Nephron (organoid): ENCODE data around the gene FAHD2A.
"Not testable (repeated sequence)": the region's sequence is repeated elsewhere in the genome, so short reads cannot be mapped to it uniquely, and the experiment has no call there.

ENCODE experiments used
- H3K27ac Mint-ChIP-seq, 3 experiments: 2 replicates each; pipeline ENCODE4 v1.8.0; 2020; ENCODE audit warnings: mixed read lengths in 3 of 3, mild to moderate bottlenecking in 2 of 3, moderate library complexity in 1 of 3
- H3K27me3 Mint-ChIP-seq: 2 replicates; pipeline ENCODE4 v1.8.0; 2021; ENCODE audit warnings: low read depth, mild to moderate bottlenecking, moderate library complexity, mixed read lengths
- H3K36me3 Mint-ChIP-seq: 2 replicates; pipeline ENCODE4 v1.8.0; 2020; ENCODE audit warnings: low read depth, mixed read lengths
- H3K4me1 Mint-ChIP-seq: 2 replicates; pipeline ENCODE4 v1.8.0; 2020; ENCODE audit warnings: mixed read lengths
- H3K4me3 Mint-ChIP-seq, 3 experiments: 2 replicates each; pipeline ENCODE4 v1.8.0; 2020; ENCODE audit warnings: mild to moderate bottlenecking in 3 of 3, mixed read lengths in 3 of 3, moderate library complexity in 2 of 3
- H3K9me3 Mint-ChIP-seq: 2 replicates; pipeline ENCODE4 v1.8.0; 2020; ENCODE audit warnings: mixed read lengths
- TF ChIP-seq, protein P1 (sequence below), 3 experiments: fragments of 200-600 bp; sonication (generic); IDR thresholded peaks; one replicate each; pipeline ENCODE4 v1.5.0; 2021; ENCODE audit warnings: antibody characterized with exemption in 3 of 3; ENCODE audit not compliant: unreplicated experiment in 3 of 3

The FAHD2A gene

GRCh38 chr2:95402370-95403203, at the start of gene FAHD2A:
Gene FAHD2A (plus strand): TSS chr2:95402708. CDS start chr2:95405559, 2,851 bp downstream.
- H3K4me1 Mint-ChIP-seq: peaks cover 22% of the 10 kb centered on the region
- H3K9me3 Mint-ChIP-seq: no peaks in the 10 kb centered on the region
- no peaks in the 10 kb centered on the region for H3K36me3 Mint-ChIP-seq

DNA sequence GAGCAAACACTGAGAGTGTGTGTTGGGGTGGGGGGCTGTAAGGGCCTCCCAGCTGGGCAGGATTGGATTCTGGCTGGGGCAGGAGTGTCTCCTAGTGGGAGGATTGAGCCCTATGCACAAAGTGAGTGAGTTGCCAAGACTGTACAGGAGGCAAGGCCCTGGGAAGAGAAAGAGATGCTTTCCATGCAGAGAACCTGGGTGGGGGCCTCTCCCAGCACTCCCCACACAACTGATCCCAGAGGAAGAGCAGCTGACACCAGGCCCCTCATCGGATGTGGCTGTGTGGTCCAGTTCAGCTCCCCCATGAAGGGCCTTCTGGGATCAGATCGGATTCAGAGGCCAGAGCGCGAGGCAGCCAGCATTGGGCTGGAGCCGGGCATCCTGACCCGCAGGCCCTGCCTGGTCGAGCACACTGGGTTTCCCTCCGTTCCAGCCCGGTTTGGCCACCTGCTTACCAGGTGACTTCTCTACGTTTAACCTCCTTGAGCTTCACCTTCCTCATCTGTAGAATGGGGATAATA, 49.4 kb upstream of the FAHD2A start:
- H3K9me3 Mint-ChIP-seq: no peaks in the 10 kb centered on the region
- no peak overlapping the region for H3K4me3 Mint-ChIP-seq
- H3K27me3 Mint-ChIP-seq: peaks cover 14% of the 10 kb centered on the region
- TF ChIP-seq, protein P1, sequence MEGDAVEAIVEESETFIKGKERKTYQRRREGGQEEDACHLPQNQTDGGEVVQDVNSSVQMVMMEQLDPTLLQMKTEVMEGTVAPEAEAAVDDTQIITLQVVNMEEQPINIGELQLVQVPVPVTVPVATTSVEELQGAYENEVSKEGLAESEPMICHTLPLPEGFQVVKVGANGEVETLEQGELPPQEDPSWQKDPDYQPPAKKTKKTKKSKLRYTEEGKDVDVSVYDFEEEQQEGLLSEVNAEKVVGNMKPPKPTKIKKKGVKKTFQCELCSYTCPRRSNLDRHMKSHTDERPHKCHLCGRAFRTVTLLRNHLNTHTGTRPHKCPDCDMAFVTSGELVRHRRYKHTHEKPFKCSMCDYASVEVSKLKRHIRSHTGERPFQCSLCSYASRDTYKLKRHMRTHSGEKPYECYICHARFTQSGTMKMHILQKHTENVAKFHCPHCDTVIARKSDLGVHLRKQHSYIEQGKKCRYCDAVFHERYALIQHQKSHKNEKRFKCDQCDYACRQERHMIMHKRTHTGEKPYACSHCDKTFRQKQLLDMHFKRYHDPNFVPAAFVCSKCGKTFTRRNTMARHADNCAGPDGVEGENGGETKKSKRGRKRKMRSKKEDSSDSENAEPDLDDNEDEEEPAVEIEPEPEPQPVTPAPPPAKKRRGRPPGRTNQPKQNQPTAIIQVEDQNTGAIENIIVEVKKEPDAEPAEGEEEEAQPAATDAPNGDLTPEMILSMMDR (IDR thresholded peaks at IDR 0.05; ENCODE audit: unreplicated experiment in 3 of 3): no peak
- H3K27ac Mint-ChIP-seq: no peak overlapping the region
- H3K4me1 Mint-ChIP-seq: no peaks in the 10 kb centered on the region
- no peaks in the 10 kb centered on the region for H3K36me3 Mint-ChIP-seq

More at GRCh38 chr2:95402370-95403203, at the start of gene FAHD2A:
- H3K27ac Mint-ChIP-seq: peak within 1 kb of the TSS; percentile 84 to 94 (median 91)
- peak within 1 kb of the TSS; percentile 97 to 99 (median 97) for H3K4me3 Mint-ChIP-seq
- TF ChIP-seq, protein P1 (IDR thresholded peaks at IDR 0.05; ENCODE audit: unreplicated experiment in 3 of 3): no peak
- no peaks in the 10 kb centered on the region for H3K27me3 Mint-ChIP-seq

- H3K4me3 Mint-ChIP-seq: no peak overlapping the region
- H3K9me3 Mint-ChIP-seq: no peaks in the 10 kb centered on the region
- peaks cover 10% of the 10 kb centered on the region for H3K27me3 Mint-ChIP-seq
- no peak overlapping the region for H3K27ac Mint-ChIP-seq
- H3K4me1 Mint-ChIP-seq: no peaks in the 10 kb centered on the region
- TF ChIP-seq, protein P1 (IDR thresholded peaks at IDR 0.05; ENCODE audit: unreplicated experiment in 3 of 3): no peak
- no peaks in the 10 kb centered on the region for H3K36me3 Mint-ChIP-seq
These were observed 48.7 kb upstream of the FAHD2A start for GRCh38 chr2:95353613-95354468.

- no peak overlapping the region for H3K4me3 Mint-ChIP-seq
- TF ChIP-seq, protein P1 (IDR thresholded peaks at IDR 0.05; ENCODE audit: unreplicated experiment in 3 of 3): no peak
- H3K27me3 Mint-ChIP-seq: peaks cover 10% of the 10 kb centered on the region
- no peak overlapping the region for H3K27ac Mint-ChIP-seq
- H3K4me1 Mint-ChIP-seq: no peaks in the 10 kb centered on the region
- H3K36me3 Mint-ChIP-seq: no peaks in the 10 kb centered on the region
- H3K9me3 Mint-ChIP-seq: no peaks in the 10 kb centered on the region
These were observed 48.0 kb upstream of the FAHD2A start for GRCh38 chr2:95354469-95354901.

GRCh38 chr2:95354925-95355324, 47.6 kb upstream of the FAHD2A start:
- H3K4me3 Mint-ChIP-seq: no peak overlapping the region
- H3K27ac Mint-ChIP-seq: no peak overlapping the region
- peaks cover 8% of the 10 kb centered on the region for H3K27me3 Mint-ChIP-seq
- no peaks in the 10 kb centered on the region for H3K4me1 Mint-ChIP-seq
- H3K36me3 Mint-ChIP-seq: no peaks in the 10 kb centered on the region
- no peaks in the 10 kb centered on the region for H3K9me3 Mint-ChIP-seq
- TF ChIP-seq, protein P1 (IDR thresholded peaks at IDR 0.05; ENCODE audit: unreplicated experiment in 3 of 3): no peak

- not testable (repeated sequence) for H3K4me3 Mint-ChIP-seq, H3K27ac Mint-ChIP-seq, H3K4me1 Mint-ChIP-seq, H3K27me3 Mint-ChIP-seq, H3K9me3 Mint-ChIP-seq, H3K36me3 Mint-ChIP-seq
These were observed 47.0 kb upstream of the FAHD2A start for GRCh38 chr2:95355486-95355885.
